Measurements from ENCODE around the gene DTD2. TPM values are rescaled to one million over a fixed set of nuclear protein-coding genes. Genes with fewer than 3 reads are reported as not detected.

The DTD2 gene
- 12.5 and 14.1 TPM in 2 replicates for total RNA-seq
- total RNA-seq (2013), result 15.9 TPM
- polyA plus RNA-seq, result 11.9 and 14.8 TPM in 2 replicates
- polyA minus RNA-seq, result 14.2 and 17.6 TPM in 2 replicates

DNA sequence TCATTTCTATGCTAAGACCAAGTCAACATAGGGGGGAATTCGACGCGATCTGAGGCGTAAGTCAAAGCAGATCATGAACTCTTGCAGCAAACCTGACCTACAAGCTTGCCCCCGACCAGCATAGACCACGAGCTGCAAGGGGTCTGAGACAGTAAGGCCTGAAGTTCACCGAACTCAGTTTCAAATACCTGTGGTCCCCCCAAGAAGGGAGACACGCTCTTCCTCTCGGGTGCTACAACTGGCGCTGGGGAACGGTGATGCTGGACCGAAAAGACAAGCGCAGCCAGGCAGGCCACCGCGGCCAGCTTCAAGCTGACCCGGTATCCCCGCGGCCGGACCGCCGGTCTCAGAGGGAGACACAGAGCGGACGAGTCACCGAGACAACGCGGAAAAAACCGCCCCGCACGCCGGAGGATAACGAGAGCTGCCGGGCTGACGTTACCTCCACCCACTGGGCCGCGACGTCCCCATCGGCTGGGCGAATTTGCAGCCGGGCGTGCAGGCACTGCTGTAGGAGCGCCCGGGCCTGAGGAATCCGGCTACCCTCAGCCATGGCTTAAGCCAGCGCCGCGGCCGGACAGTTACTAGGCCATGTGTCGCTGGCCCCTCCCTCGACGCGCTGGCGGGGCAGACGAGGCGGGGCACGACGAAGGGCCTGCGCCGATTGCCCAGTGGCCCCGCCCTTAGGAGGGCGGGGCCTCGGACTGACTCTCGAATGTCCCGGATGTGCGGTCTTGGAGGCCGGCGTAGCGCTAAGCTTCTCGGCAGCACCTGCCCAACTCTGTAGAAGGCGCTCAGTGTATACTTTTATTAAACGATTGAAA lies at the start of gene DTD2:
Gene DTD2 (minus strand): TSS at position 666 of the 824 bp plus-strand sequence. CDS start 113 bp downstream, at position 553.
- Histone ChIP-seq H3K27ac (ENCODE audit: low read length in 2 of 2) (peak within 1 kb of the TSS; percentile 72 to 82), H3K27me3 (replicated peaks in 1 of 4; ENCODE audit: control extremely low read depth in 1 of 4, control insufficient read depth in 3 of 4, insufficient read depth in 4 of 4, low read length in 3 of 4) (no peaks in the 10 kb centered on the region), H3K36me3 (replicated peaks in 1 of 2; ENCODE audit: control extremely low read depth in 1 of 2, control insufficient read depth in 1 of 2, extremely low read depth in 1 of 2, insufficient read depth in 2 of 2, low read length in 1 of 2) (peaks cover 0 to 5% of the 10 kb centered on the region in 2 experiments), H2AFZ (ENCODE audit: insufficient read depth, low read depth, low read length, poor library complexity, severe bottlenecking) (peak within 1 kb of the TSS; percentile 93), H3K79me2 (ENCODE audit: control insufficient read depth, insufficient read depth, low read length) (peaks cover 15% of the 10 kb centered on the region), H3K9me3 (ENCODE audit: control extremely low read depth in 1 of 3, control insufficient read depth in 2 of 3, insufficient read depth in 1 of 3, low read length in 2 of 3) (no peaks in the 10 kb centered on the region), H4K20me1 (ENCODE audit: control insufficient read depth, insufficient read depth, low read length, poor library complexity, severe bottlenecking) (no peaks in the 10 kb centered on the region), H3K4me2 (replicated peaks; ENCODE audit: low read depth, low read length, poor library complexity, severe bottlenecking) (peak within 1 kb of the TSS; percentile 89), H3K4me1 (ENCODE audit: control insufficient read depth in 2 of 2, insufficient read depth in 2 of 2, low read length in 2 of 2) (peaks cover 8 to 13% of the 10 kb centered on the region in 2 donors), H3K4me3 (ENCODE audit: control extremely low read depth in 1 of 5, extremely low read depth in 1 of 5, insufficient read depth in 1 of 5, low read depth in 2 of 5, low read length in 4 of 5) (peak within 1 kb of the TSS; percentile 63 to 87 (median 71)), H3K9ac (ENCODE audit: low read length) (peak within 1 kb of the TSS; percentile 83)
- peak; percentile 95 for DNase-seq
- ChIA-PET CTCF (interaction anchor here (0.8 to 2.2 kb wide), 8 partner anchors 8 to 798 kb away, joined by 3 to 10 read pairs (median 3); partner anchors contain the start of gene HEATR5A), POLR2A (interaction anchor here (0.6 to 1.9 kb wide), 4 partner anchors 37 to 621 kb away, joined by 3 to 20 read pairs (median 4); partner anchors contain the start of genes HEATR5A and HECTD1)
- Mint-ChIP-seq H3K4me3 (peak within 1 kb of the TSS; percentile 98), H3K9me3 (ENCODE audit: insufficient read depth) (no peaks in the 10 kb centered on the region), H3K27ac (peak within 1 kb of the TSS; percentile 93), H3K27me3 (no peaks in the 10 kb centered on the region), H3K4me1 (peaks cover 32% of the 10 kb centered on the region)
- TF ChIP-seq EZH2 (IDR thresholded peaks at IDR 0.05; ENCODE audit: borderline replicate concordance, insufficient read depth, low read depth, low read length, poor library complexity, severe bottlenecking), result no peak
- TF ChIP-seq, protein P1, sequence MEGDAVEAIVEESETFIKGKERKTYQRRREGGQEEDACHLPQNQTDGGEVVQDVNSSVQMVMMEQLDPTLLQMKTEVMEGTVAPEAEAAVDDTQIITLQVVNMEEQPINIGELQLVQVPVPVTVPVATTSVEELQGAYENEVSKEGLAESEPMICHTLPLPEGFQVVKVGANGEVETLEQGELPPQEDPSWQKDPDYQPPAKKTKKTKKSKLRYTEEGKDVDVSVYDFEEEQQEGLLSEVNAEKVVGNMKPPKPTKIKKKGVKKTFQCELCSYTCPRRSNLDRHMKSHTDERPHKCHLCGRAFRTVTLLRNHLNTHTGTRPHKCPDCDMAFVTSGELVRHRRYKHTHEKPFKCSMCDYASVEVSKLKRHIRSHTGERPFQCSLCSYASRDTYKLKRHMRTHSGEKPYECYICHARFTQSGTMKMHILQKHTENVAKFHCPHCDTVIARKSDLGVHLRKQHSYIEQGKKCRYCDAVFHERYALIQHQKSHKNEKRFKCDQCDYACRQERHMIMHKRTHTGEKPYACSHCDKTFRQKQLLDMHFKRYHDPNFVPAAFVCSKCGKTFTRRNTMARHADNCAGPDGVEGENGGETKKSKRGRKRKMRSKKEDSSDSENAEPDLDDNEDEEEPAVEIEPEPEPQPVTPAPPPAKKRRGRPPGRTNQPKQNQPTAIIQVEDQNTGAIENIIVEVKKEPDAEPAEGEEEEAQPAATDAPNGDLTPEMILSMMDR (IDR thresholded peaks at IDR 0.05), result no peak
- under 1% methylated on average over 65 of the region's 70 CpGs for WGBS (ENCODE audit: insufficient coverage)
- intact Hi-C loops (cut with micrococcal nuclease), result loop anchor here (1.0 to 10.0 kb wide), 8 partner anchors 37 to 902 kb away; partner anchors contain the start of genes ARHGAP5, G2E3, HEATR5A and NUBPL
- ATAC-seq (ENCODE audit: low read depth), result peak; percentile 99

All from B cell (primary cell).